Caco-2 (cell line): Measurements from ENCODE around the gene RRP15. TPM values are rescaled to one million over a fixed set of nuclear protein-coding genes. Genes with fewer than 3 reads are reported as not detected.

ENCODE experiments used
- BruUV-seq: library from RNA; stranded (reverse); fragments of 400-500 nt; replicated peaks from 2 replicates; lab custom pipeline; 2021; lab: Mats Ljungman, UMichigan
- CTCF ChIA-PET: fragments of 300-600 bp; sonication (Branson Sonifier 250); formaldehyde crosslinking; loops from one replicate; lab custom pipeline; 2022; ENCODE audit warnings: antibody characterized with exemption; lab: Charles Lee
- POLR2A ChIA-PET: fragments of 300-600 bp; sonication (Branson Sonifier 250); formaldehyde crosslinking; loops from one replicate; lab custom pipeline; 2022; ENCODE audit warnings: antibody characterized with exemption; lab: Charles Lee
- DNase-seq, 2 experiments: peaks; one replicate each; pipeline versions ENCODE4 v3.0.0 to v3.0.0-alpha.2; 2020 to 2022
- H3K27me3 ChIP-seq: replicated peaks from 2 replicates; pipeline ENCODE4 v1.6.0; 2011; ENCODE audit warnings: low read length; ENCODE audit not compliant: control insufficient read depth, insufficient read depth
- H3K36me3 ChIP-seq: 2 replicates; pipeline ENCODE4 v1.5.1; 2011; ENCODE audit warnings: low read length; ENCODE audit not compliant: control insufficient read depth, insufficient read depth
- H3K4me1 ChIP-seq: fragments of 250-450 bp; sonication (Bioruptor Pico); 2 replicates; pipeline ENCODE4 v1.5.1; 2020; ENCODE audit warnings: mild to moderate bottlenecking
- H3K4me3 ChIP-seq: 2 replicates; pipeline ENCODE4 v1.5.1; 2011; ENCODE audit warnings: low read depth, mild to moderate bottlenecking, control low read depth, low read length
- H3K9me3 ChIP-seq: fragments of 250-450 bp; sonication (Bioruptor Pico); 2 replicates; pipeline ENCODE4 v1.5.1; 2020; ENCODE audit warnings: mild to moderate bottlenecking, moderate library complexity
- H3K27ac Mint-ChIP-seq: one replicate; pipeline ENCODE4 v1.8.0; 2022; ENCODE audit warnings: mixed read lengths; ENCODE audit not compliant: unreplicated experiment
- H3K27me3 Mint-ChIP-seq: one replicate; pipeline ENCODE4 v1.8.0; 2022; ENCODE audit warnings: mixed read lengths; ENCODE audit not compliant: insufficient read depth, unreplicated experiment
- H3K36me3 Mint-ChIP-seq: one replicate; pipeline ENCODE4 v1.8.0; 2022; ENCODE audit warnings: mild to moderate bottlenecking, mixed read lengths; ENCODE audit not compliant: insufficient read depth, unreplicated experiment
- H3K4me1 Mint-ChIP-seq: one replicate; pipeline ENCODE4 v1.8.0; 2022; ENCODE audit warnings: low read depth, mixed read lengths; ENCODE audit not compliant: unreplicated experiment
- H3K4me3 Mint-ChIP-seq: one replicate; pipeline ENCODE4 v1.8.0; 2022; ENCODE audit warnings: mild to moderate bottlenecking, moderate library complexity, mixed read lengths; ENCODE audit not compliant: unreplicated experiment
- H3K9me3 Mint-ChIP-seq: one replicate; pipeline ENCODE4 v1.8.0; 2022; ENCODE audit warnings: mixed read lengths; ENCODE audit not compliant: unreplicated experiment
- intact Hi-C: fragments of 100-400 bp; cut with micrococcal nuclease; formaldehyde crosslinking; loops from one replicate; pipeline ENCODE4 v1.10.0; 2022; ENCODE audit not compliant: unreplicated experiment
- total RNA-seq: library from RNA; stranded (reverse); gene quantifications from 2 replicates; pipeline ENCODE4 v1.2.3, GENCODE V29; 2022
- TF ChIP-seq, protein P1 (sequence below), 2 experiments: fragments of 200-600 bp in 1 of 2; IDR thresholded peaks; 1 replicate in 1 of 2; 2 replicates in 1 of 2; pipeline versions ENCODE4 v1.5.1 to v1.8.0; 2011 to 2022; ENCODE audit warnings: antibody characterized with exemption in 1 of 2, control low read depth in 1 of 2, inconsistent platforms in 1 of 2, low read depth in 1 of 2, low read length in 1 of 2, mild to moderate bottlenecking in 1 of 2, moderate library complexity in 1 of 2; ENCODE audit not compliant: insufficient read depth in 1 of 2, severe bottlenecking in 1 of 2, unreplicated experiment in 1 of 2

The RRP15 gene
- total RNA-seq, 1 experiment from 2014 or later: 44.5 TPM

DNA sequence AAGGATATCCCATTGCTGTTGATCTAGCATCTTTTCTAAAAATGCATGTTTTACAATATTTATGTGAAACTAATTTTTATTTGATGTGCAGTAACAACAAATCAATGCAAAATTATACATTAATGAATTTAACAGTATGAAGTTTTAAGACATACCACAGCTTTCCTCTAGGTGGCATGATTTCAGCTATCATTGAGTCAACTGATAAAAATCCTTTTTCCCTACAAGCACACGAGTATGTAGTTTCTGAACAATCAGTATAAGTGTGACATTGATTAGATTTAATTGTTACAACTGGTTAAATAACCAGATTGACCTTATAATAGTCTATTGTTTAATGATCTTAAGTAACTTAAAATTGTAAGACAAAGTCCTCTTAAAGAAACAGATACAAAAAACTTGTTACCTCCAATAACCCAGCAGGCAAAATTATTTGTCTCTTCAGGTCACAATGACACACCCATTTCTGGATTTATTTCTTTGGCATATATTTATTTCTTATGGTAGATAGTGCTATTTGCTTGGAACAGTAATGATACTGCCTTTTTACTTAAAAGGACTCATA, 54.3 kb downstream of the RRP15 start:
- Mint-ChIP-seq H3K27ac (no peak overlapping the region), H3K27me3 (no peaks in the 10 kb centered on the region), H3K9me3 (no peaks in the 10 kb centered on the region), H3K4me1 (no peaks in the 10 kb centered on the region), H3K4me3 (no peak overlapping the region), H3K36me3 (no peaks in the 10 kb centered on the region)
- DNase-seq: peak in 1 of 2 experiments; percentile 30
- Histone ChIP-seq H3K4me1 (peaks cover 12% of the 10 kb centered on the region), H3K36me3 (no peaks in the 10 kb centered on the region), H3K4me3 (no peak overlapping the region), H3K9me3 (no peaks in the 10 kb centered on the region), H3K27me3 (no peaks in the 10 kb centered on the region)
- intact Hi-C loops: loop anchor here (1.0 to 10.0 kb wide), 4 partner anchors 207 to 1228 kb away; no protein-coding TSS in a partner anchor
- CTCF ChIA-PET: interaction anchor here (0.6 to 1.3 kb wide), 6 partner anchors 11 to 835 kb away, joined by 3 to 6 read pairs (median 4); no protein-coding TSS in a partner anchor
- no TSS peak for BruUV-seq
- TF ChIP-seq, protein P1, sequence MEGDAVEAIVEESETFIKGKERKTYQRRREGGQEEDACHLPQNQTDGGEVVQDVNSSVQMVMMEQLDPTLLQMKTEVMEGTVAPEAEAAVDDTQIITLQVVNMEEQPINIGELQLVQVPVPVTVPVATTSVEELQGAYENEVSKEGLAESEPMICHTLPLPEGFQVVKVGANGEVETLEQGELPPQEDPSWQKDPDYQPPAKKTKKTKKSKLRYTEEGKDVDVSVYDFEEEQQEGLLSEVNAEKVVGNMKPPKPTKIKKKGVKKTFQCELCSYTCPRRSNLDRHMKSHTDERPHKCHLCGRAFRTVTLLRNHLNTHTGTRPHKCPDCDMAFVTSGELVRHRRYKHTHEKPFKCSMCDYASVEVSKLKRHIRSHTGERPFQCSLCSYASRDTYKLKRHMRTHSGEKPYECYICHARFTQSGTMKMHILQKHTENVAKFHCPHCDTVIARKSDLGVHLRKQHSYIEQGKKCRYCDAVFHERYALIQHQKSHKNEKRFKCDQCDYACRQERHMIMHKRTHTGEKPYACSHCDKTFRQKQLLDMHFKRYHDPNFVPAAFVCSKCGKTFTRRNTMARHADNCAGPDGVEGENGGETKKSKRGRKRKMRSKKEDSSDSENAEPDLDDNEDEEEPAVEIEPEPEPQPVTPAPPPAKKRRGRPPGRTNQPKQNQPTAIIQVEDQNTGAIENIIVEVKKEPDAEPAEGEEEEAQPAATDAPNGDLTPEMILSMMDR (IDR thresholded peaks at IDR 0.05; ENCODE audit: insufficient read depth in 1 of 2, low read depth in 1 of 2, low read length in 1 of 2, severe bottlenecking in 1 of 2, unreplicated experiment in 1 of 2): peak; percentile 63 to 72
- POLR2A ChIA-PET: no interaction called here

DNA sequence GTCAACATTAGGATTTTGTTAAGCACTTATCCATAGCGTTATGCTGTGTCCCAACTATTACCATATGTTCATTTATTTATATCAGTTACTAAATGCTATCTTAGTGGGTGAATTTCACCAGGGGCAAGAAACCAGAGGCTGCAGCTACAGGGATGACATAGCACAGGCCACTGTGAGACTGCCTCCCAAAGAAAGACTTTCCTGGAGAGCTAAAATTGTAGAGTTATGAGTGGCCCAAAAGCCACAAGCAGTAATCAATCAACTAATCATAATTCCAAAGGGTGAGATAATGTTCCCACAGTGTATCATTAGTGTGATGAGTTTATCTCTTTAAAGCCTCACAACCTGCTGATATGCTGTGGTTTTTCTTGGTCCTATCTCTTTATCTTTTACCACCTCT, 56.2 kb downstream of the RRP15 start:
- Mint-ChIP-seq H3K27me3 (no peaks in the 10 kb centered on the region), H3K36me3 (peaks cover 4% of the 10 kb centered on the region), H3K4me1 (no peaks in the 10 kb centered on the region), H3K27ac (no peak overlapping the region), H3K4me3 (no peak overlapping the region), H3K9me3 (no peaks in the 10 kb centered on the region)
- ChIA-PET POLR2A (no interaction called here), CTCF (no interaction called here)
- TF ChIP-seq, protein P1 (IDR thresholded peaks at IDR 0.05; ENCODE audit: insufficient read depth in 1 of 2, low read depth in 1 of 2, low read length in 1 of 2, severe bottlenecking in 1 of 2, unreplicated experiment in 1 of 2): no peak
- Histone ChIP-seq H3K9me3 (no peaks in the 10 kb centered on the region), H3K36me3 (no peaks in the 10 kb centered on the region), H3K4me3 (no peak overlapping the region), H3K4me1 (peaks cover 13% of the 10 kb centered on the region), H3K27me3 (no peaks in the 10 kb centered on the region)
- DNase-seq: no peak
- no TSS peak for BruUV-seq
- intact Hi-C loops: no loop called here

DNA sequence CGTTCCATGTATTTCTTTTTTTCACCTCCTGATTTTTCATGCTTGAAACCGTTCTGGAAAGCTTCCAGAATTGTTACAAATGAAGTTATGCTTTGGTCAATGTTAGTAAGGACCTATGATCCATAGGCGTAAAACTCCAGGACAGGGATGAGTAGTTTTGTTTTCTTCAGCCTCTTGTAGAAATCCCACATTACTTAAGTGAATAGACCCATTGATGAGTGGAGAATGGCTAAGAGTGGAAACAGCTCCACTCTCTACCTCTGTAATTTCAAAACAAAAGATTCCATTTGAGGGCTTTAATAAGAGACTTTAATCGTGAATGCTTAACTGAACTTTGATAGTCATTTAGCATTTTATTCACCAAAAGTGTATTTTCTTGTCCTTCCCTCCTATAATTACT, 57.0 kb downstream of the RRP15 start:
- Mint-ChIP-seq H3K27me3 (no peaks in the 10 kb centered on the region), H3K36me3 (peaks cover 10% of the 10 kb centered on the region), H3K27ac (no peak overlapping the region), H3K4me1 (no peaks in the 10 kb centered on the region), H3K4me3 (no peak overlapping the region), H3K9me3 (no peaks in the 10 kb centered on the region)
- intact Hi-C loops: no loop called here
- DNase-seq: no peak
- TF ChIP-seq, protein P1 (IDR thresholded peaks at IDR 0.05; ENCODE audit: insufficient read depth in 1 of 2, low read depth in 1 of 2, low read length in 1 of 2, severe bottlenecking in 1 of 2, unreplicated experiment in 1 of 2): no peak
- H3K4me1 ChIP-seq: peaks cover 8% of the 10 kb centered on the region; the same call in 1 of the 2 replicates
- no peaks in the 10 kb centered on the region for H3K36me3 ChIP-seq
- no peak overlapping the region for H3K4me3 ChIP-seq
- no peaks in the 10 kb centered on the region for H3K27me3 ChIP-seq
- BruUV-seq: no TSS peak
- ChIA-PET POLR2A (no interaction called here), CTCF (no interaction called here)
- no peaks in the 10 kb centered on the region for H3K9me3 ChIP-seq
